ENCODE data around the gene ING5. TPM values are rescaled to one million over a fixed set of nuclear protein-coding genes. Genes with fewer than 3 reads are reported as not detected.
A peak's percentile ranks its signal among the peaks of the same experiment; 100 is the strongest.

ING5 gene
- total and polyA plus RNA-seq, 8 donors: 14.1 to 63.9 (median 22.3) TPM

GRCh38 chr2:241767464-241768250 is 65.8 kb downstream of the ING5 start:
- DNase-seq: peak in 1 of 6 donors; percentile 6
- 92 to 93% methylated on average over 33 to 37 of the region's 37 CpGs for WGBS, 2 donors
- FAIRE-seq: no peak

GRCh38 chr2:241768251-241768711 is 66.4 kb downstream of the ING5 start:
- DNase-seq (peak in 1 of 6 donors; percentile 7), FAIRE-seq (no peak), ATAC-seq (peak in 1 of 4 donors; percentile 10)
- 90 to 91% methylated on average over 29 of the region's 29 CpGs for WGBS, 2 donors
- TF ChIP-seq CTCF (IDR thresholded peaks at IDR 0.05): no peak
- no peak overlapping the region for H3K4me3 ChIP-seq
- intact Hi-C loops (cut with DNase I): no loop called here
- no peaks in the 10 kb centered on the region for H3K27me3 ChIP-seq
- H3K4me1 ChIP-seq: no peaks in the 10 kb centered on the region
- H3K27ac ChIP-seq: no peak overlapping the region
- H3K36me3 ChIP-seq: no peaks in the 10 kb centered on the region
- no peaks in the 10 kb centered on the region for H3K9me3 ChIP-seq

More at GRCh38 chr2:241767464-241768250, 65.8 kb downstream of the ING5 start:
- intact Hi-C loops (cut with DNase I): no loop called here
- ATAC-seq: no peak
- TF ChIP-seq CTCF (IDR thresholded peaks at IDR 0.05): no peak
- no peaks in the 10 kb centered on the region for H3K4me1 ChIP-seq
- H3K4me3 ChIP-seq: no peak overlapping the region
- H3K36me3 ChIP-seq: no peaks in the 10 kb centered on the region
- H3K27ac ChIP-seq: no peak overlapping the region
- H3K27me3 ChIP-seq: no peaks in the 10 kb centered on the region
- no peaks in the 10 kb centered on the region for H3K9me3 ChIP-seq

GRCh38 chr2:241768850-241769249 is 67.0 kb downstream of the ING5 start:
- Histone ChIP-seq H3K27ac (no peak overlapping the region), H3K27me3 (no peaks in the 10 kb centered on the region), H3K4me3 (no peak overlapping the region), H3K9me3 (no peaks in the 10 kb centered on the region), H3K4me1 (no peaks in the 10 kb centered on the region), H3K36me3 (no peaks in the 10 kb centered on the region)
- no peak for TF ChIP-seq CTCF (IDR thresholded peaks at IDR 0.05)
- ATAC-seq: no peak
- DNase-seq: no peak
- no peak for FAIRE-seq
- 90 to 92% methylated on average over 11 of the region's 11 CpGs for WGBS, 2 donors
- intact Hi-C loops (cut with DNase I): no loop called here

GRCh38 chr2:241769819-241770184 is 68.0 kb downstream of the ING5 start:
- H3K36me3 ChIP-seq: no peaks in the 10 kb centered on the region
- TF ChIP-seq CTCF (IDR thresholded peaks at IDR 0.05): no peak
- H3K27ac ChIP-seq: no peak overlapping the region
- no peaks in the 10 kb centered on the region for H3K9me3 ChIP-seq
- peak in 1 of 6 donors; percentile 8 for DNase-seq
- no peaks in the 10 kb centered on the region for H3K4me1 ChIP-seq
- 74 to 85% methylated on average over 13 of the region's 13 CpGs for WGBS, 2 donors
- intact Hi-C loops (cut with DNase I): no loop called here
- no peak for FAIRE-seq
- peak in 1 of 4 donors; percentile 7 for ATAC-seq
- no peaks in the 10 kb centered on the region for H3K27me3 ChIP-seq
- H3K4me3 ChIP-seq: no peak overlapping the region

Measured in pancreas (tissue), 10 donors.